HG02943 (cell line): ENCODE measurements around the gene TAF6.

ENCODE experiments used
- ATAC-seq: cut with Tn5 transposase; IDR thresholded peaks from one replicate; pipeline ENCODE4 v1.9.1; 2021; ENCODE audit warnings: mild to moderate bottlenecking, low read depth, moderate library complexity; ENCODE audit not compliant: unreplicated experiment

The TAF6 gene

GRCh38 chr7:100075418-100075817 is 43.7 kb downstream of the TAF6 start:
- ATAC-seq = no peak

DNA sequence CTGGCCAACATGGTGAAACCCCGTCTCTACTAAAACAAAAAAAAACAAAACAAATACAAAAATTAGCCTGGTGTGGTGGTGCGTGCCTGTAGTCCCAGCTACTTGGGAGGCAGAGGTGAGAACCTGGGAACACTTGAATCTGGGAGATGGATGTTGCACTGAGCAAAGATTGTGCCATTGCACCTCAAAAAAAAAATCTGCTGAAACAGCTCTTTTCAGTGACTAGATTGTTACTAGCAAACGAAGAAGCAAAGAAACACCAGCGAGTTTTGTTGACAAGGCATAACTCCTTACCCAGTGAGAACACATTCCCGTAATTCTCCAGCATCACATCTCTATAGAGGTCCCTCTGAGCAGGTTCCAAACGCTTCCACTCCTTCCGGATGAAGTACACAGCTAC is 44.3 kb downstream of the TAF6 start:
- no peak for ATAC-seq

GRCh38 chr7:100072462-100072861 is 46.7 kb downstream of the TAF6 start:
- ATAC-seq = no peak

DNA sequence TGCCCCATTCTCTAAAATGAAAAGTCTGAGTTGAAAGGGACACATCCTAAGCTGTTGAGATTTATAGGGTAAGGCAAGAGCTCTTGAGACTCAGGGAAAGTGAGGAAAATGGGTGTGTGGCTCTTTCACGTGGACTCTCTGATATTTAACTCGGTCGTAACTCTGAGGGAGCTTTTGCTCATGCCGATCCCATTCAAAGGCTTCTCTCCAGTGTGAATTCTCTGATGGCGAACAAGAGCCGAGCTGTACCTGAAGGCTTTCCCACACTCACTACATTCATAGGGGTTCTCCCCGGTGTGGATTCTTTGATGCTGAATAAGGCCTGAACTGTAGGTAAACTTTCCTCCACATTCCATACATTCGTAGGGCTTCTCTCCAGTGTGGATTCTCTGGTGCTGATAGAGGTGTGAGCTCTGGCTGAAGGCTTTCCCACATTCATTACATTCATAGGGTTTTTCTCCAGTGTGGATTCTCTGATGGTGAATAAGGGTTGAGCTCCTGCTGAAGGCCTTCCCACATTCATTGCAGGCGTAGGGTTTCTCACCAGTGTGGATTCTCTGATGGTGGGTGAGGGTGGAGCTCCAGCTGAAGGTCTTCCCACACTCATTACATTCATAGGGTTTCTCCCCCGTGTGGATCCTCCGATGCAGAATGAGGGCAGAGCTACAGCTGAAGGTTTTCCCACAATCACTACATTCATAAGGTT is 48.0 kb downstream of the TAF6 start:
- no peak for ATAC-seq

DNA sequence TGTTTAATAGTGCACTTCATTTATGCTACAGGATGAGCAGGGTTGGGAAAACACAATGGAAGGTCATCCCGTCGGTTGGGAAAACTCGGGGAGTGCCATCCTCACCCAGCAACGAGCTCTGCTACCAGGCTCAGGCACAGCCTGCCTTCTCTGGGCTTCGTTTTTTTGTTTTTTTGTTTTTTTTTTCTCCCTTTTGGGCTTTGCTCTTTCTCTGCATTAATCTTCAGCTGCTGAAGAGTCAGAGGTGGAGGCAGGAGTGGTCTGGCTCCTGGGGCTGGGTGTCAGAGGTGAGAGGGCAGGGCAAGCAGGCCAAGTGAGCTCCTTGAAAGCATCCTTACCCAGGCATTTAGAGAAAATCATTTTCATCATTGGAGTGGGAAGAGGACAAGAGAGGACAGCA is 49.2 kb downstream of the TAF6 start:
- no peak for ATAC-seq

DNA sequence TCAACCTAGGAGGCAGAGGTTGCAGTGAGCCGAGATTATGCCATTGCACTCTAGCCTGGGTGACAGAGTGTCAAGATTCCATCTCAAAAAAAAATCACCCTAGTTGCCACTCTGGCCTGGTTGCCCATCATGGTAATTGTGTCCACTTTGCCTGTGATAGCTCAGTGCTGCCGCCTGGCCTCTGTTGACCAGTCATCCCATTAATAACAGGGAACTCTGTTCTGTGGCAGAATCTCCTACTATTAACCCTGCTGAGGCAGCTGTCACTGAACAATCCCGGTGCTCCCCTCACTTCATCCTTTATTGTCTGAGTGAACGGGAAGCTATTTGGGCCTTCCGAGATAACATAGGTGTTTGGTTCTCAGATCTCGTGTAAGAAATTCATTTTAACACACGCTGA is 52.2 kb downstream of the TAF6 start:
- ATAC-seq = no peak

GRCh38 chr7:100065452-100066186 is 53.5 kb downstream of the TAF6 start:
- no peak for ATAC-seq

DNA sequence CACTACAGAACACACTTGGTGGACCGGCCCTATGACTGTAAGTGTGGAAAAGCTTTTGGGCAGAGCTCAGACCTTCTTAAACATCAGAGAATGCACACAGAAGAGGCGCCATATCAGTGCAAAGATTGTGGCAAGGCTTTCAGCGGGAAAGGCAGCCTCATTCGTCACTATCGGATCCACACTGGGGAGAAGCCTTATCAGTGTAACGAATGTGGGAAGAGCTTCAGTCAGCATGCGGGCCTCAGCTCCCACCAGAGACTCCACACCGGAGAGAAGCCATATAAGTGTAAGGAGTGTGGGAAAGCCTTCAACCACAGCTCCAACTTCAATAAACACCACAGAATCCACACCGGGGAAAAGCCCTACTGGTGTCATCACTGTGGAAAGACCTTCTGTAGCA is 55.0 kb downstream of the TAF6 start:
- ATAC-seq = no peak

DNA sequence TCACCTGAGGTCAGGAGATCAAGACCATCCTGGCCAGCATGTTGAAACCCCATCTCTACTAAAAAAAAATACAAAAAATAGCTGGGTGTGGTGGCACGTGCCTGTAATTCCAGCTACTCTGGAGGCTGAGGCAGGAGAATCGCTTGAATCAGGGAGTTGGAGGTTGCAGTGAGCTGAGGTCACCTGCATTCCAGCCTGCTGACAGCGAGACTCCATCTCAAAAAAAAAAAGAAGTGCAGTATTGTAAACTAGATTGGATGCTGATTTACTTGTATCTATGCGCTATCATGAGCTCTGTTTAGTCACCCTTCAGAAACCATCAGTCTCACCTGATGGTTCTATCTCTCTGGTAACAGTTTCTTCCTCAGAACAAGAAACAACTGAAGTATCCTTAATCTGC is 55.8 kb downstream of the TAF6 start:
- no peak for ATAC-seq

- no peak for ATAC-seq
Measured at GRCh38 chr7:100061518-100062193, 57.5 kb downstream of the TAF6 start.

DNA sequence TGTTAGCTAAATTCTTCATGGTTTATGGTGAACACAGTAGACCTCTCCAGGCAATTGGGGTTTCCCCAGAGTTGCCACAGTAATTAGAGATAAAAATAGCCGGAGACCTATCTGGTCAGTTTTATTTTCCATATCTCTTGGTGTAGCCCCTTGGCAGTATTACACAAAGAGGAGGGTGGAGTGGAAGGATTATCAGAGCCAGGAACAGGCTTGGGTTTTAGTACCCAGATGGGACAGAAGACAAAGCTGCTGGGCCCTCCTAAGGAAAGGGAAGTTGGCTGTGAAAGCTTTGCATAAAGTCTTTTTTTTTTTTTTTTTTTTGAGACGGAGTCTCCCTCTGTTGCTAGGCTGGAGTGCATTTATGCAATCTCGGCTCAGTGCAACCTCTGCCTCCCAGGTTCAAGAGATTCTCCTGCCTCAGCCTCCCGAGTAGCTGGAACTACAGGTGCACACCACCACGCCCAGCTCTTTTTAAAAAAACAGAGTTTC is 59.9 kb downstream of the TAF6 start:
- no peak for ATAC-seq
